Measurements from ENCODE around the gene POU6F2.

DNA sequence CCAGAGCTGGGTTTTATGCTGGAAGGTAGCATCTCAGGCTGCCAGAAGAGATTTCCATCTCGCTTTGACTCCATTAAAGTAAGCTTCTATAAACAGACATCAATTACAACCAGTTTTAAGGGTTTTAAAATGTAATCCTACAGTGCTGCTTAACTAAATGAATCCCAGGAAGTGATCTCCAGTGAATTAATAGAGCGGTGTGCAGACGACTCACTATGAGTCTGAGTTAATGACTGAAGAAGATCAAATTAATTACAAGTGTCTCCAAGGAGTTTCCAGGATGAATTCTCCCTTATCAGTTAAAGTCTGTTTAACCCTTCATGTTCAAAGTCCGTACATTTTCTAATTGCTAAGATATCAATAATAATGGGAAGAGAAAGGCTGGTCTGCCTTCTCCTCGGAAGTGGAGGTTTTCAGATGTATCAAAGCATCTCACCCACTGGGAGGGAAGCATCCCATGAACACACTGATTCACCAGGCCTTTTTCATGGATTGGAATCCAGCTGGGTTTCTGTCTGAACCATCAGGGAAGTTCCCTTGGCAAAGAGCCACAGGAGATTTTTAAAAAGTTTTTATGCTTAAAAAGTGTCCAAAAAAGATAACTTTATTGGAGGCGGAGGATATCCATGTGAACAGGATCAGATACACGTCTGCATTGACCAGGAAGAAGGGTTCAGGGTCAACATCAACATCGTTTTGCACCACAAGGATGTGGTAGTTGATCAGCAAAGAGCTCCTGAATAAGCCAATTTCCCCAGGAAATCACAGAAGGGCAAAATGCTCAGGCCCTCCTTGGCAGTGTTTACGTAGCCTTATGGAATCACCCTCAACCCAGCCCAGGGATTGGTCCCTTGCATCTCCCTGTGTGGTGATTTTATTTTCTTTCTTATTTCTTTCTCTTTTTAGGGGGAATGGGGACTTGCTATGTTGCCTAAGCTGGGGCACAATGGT is 288.2 kb downstream of the POU6F2 start:
- TF ChIP-seq, protein P1, sequence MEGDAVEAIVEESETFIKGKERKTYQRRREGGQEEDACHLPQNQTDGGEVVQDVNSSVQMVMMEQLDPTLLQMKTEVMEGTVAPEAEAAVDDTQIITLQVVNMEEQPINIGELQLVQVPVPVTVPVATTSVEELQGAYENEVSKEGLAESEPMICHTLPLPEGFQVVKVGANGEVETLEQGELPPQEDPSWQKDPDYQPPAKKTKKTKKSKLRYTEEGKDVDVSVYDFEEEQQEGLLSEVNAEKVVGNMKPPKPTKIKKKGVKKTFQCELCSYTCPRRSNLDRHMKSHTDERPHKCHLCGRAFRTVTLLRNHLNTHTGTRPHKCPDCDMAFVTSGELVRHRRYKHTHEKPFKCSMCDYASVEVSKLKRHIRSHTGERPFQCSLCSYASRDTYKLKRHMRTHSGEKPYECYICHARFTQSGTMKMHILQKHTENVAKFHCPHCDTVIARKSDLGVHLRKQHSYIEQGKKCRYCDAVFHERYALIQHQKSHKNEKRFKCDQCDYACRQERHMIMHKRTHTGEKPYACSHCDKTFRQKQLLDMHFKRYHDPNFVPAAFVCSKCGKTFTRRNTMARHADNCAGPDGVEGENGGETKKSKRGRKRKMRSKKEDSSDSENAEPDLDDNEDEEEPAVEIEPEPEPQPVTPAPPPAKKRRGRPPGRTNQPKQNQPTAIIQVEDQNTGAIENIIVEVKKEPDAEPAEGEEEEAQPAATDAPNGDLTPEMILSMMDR (IDR thresholded peaks at IDR 0.05; ENCODE audit: low read depth, low read length, poor library complexity, severe bottlenecking), result no peak
- TF ChIP-seq EZH2phosphoT487 (IDR thresholded peaks at IDR 0.05; ENCODE audit: borderline replicate concordance, low read length), result no peak

Measured in DOHH2 (cell line).